ENCODE results near the gene SUPT16H. TPM values are rescaled to one million over a fixed set of nuclear protein-coding genes. Genes with fewer than 3 reads are reported as not detected.

Gene SUPT16H
- polyA plus RNA-seq, 1 experiment: 31.2 TPM

DNA sequence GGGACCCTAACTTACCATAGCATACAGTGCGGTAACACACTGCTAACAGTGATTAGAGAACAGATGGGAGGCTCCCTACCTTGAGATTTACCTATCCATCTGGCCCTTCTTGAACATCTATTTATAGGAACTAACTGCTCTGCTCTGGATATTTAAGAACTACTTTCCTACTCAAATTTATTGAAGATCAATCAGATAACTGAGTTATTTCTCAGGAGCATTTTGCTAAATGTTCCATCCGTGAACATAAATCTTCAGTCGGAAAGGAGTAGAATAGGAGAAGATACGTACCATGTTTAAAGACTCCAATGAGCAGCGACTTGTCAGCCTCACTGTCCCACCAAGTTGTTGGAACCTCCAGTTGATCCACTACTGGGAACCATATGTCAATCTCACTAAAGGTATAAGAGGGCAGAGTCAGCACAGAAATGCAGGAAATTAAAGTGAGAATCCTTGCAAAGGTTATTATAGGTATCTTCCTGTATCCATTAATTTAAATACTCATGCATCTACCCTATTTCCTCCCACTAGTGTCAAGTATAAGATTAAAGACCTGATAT, 15.6 kb upstream of the SUPT16H start:
- H3K27me3 ChIP-seq (ENCODE audit: control insufficient read depth, insufficient read depth, low read length): no peaks in the 10 kb centered on the region
- ChIA-PET CTCF (no interaction called here), POLR2A (no interaction called here)
- TF ChIP-seq, protein P1, sequence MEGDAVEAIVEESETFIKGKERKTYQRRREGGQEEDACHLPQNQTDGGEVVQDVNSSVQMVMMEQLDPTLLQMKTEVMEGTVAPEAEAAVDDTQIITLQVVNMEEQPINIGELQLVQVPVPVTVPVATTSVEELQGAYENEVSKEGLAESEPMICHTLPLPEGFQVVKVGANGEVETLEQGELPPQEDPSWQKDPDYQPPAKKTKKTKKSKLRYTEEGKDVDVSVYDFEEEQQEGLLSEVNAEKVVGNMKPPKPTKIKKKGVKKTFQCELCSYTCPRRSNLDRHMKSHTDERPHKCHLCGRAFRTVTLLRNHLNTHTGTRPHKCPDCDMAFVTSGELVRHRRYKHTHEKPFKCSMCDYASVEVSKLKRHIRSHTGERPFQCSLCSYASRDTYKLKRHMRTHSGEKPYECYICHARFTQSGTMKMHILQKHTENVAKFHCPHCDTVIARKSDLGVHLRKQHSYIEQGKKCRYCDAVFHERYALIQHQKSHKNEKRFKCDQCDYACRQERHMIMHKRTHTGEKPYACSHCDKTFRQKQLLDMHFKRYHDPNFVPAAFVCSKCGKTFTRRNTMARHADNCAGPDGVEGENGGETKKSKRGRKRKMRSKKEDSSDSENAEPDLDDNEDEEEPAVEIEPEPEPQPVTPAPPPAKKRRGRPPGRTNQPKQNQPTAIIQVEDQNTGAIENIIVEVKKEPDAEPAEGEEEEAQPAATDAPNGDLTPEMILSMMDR (IDR thresholded peaks at IDR 0.05; ENCODE audit: insufficient read depth, low read depth, low read length): no peak
- no peak overlapping the region for H3K4me3 ChIP-seq (ENCODE audit: low read depth, low read length)
- DNase-seq (ENCODE audit: low read depth): no peak
- peaks cover 30% of the 10 kb centered on the region for H3K36me3 ChIP-seq (ENCODE audit: control insufficient read depth, insufficient read depth, low read length)

DNA sequence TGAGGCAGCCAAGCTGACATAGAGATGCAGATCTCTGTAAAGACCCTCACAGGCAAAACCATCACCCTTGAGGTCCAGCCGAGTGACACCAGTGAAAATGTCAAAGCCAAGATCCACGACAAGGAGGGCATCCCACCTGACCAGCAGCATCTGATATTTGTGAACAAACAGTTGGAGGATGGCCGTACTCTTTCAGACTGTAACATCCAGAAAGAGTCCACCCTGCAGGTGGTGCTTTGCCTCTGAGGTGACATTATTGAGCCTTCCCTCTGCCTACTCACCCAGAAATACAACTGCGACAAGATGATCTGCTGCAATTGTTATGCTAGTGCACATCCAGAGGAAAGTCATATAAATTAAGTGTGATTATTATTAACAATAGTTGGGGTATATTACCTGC, 15.1 kb upstream of the SUPT16H start:
- POLR2A ChIA-PET: no interaction called here
- CTCF ChIA-PET: no interaction called here
- TF ChIP-seq, protein P1 (IDR thresholded peaks at IDR 0.05; ENCODE audit: insufficient read depth, low read depth, low read length): no peak
- H3K27me3 ChIP-seq (ENCODE audit: control insufficient read depth, insufficient read depth, low read length): no peaks in the 10 kb centered on the region
- H3K36me3 ChIP-seq (ENCODE audit: control insufficient read depth, insufficient read depth, low read length): peaks cover 33% of the 10 kb centered on the region
- H3K4me3 ChIP-seq (ENCODE audit: low read depth, low read length): no peak overlapping the region
- no peak for DNase-seq (ENCODE audit: low read depth)

DNA sequence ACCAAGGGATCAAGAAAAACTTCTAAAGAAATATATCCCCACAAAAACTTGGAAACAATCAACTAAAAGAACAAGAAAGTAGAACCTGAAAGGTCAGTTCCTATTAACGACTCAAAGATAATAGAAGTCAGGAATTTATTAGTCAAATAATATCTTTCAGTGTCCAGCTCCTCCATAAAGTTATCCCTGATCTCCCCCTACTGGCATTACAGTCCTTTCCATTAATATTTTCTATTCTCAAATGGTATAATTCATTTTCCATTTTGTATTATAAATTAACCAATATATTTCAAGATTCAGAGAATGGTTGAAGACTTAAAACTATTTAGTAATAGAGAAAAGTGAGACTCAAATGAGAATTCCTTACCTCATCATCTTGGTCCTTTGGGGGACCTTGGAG, 11.6 kb upstream of the SUPT16H start:
- POLR2A ChIA-PET: no interaction called here

DNA sequence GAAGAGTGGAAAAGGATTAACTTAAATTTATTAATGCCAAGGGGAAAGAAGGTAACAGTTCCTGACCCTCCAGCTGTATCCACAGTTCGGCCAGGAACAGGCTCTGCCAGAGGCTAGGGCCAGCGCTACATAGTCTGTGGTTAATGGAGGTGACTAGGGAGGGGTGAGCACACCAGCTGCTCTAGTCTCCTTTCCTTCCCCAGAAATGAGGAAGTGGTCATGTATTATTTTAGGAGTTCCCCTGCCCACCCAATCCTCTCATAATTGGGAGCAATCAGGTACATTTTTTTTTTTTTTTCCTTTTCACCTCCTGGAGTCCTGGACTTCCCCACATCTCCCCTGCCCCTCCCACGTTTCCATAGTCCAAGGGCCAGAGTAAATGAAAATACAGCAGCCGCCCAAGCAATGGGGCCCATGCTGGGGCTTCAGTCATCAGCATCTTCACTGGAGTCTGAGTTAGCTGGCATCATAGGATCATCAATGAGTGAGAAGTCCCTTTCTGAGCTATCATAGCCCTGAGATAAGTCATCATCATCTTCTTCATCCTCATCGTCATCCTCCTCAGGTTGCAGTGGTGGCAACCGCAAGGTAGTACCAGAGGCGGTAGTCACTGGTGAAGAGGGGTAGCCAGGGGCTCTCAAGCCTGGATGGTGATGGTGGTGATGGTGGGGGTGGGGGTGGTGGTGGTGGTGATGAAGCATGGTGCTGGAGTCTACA, 1.5 kb upstream of the SUPT16H start:
- Histone ChIP-seq H3K4me3 (ENCODE audit: low read depth, low read length) (no peak overlapping the region), H3K27me3 (ENCODE audit: control insufficient read depth, insufficient read depth, low read length) (no peaks in the 10 kb centered on the region), H3K36me3 (ENCODE audit: control insufficient read depth, insufficient read depth, low read length) (peaks cover 7% of the 10 kb centered on the region)
- TF ChIP-seq, protein P1 (IDR thresholded peaks at IDR 0.05; ENCODE audit: insufficient read depth, low read depth, low read length): no peak
- no peak for DNase-seq (ENCODE audit: low read depth)
- ChIA-PET POLR2A (no interaction called here), CTCF (interaction anchor here (0.6 to 1.9 kb wide), 2 partner anchors 24 to 46 kb away, joined by 4 to 7 read pairs; no protein-coding TSS in a partner anchor)

More for the DNA sequence above, 11.6 kb upstream of the SUPT16H start:
- Histone ChIP-seq H3K4me3 (ENCODE audit: low read depth, low read length) (no peak overlapping the region), H3K27me3 (ENCODE audit: control insufficient read depth, insufficient read depth, low read length) (no peaks in the 10 kb centered on the region), H3K36me3 (ENCODE audit: control insufficient read depth, insufficient read depth, low read length) (peaks cover 42% of the 10 kb centered on the region)
- CTCF ChIA-PET: interaction anchor here (0.6 to 1.1 kb wide), 3 partner anchors 11 to 70 kb away, joined by 3 to 4 read pairs (median 3); partner anchors contain the start of gene SUPT16H
- TF ChIP-seq, protein P1 (IDR thresholded peaks at IDR 0.05; ENCODE audit: insufficient read depth, low read depth, low read length): no peak
- no peak for DNase-seq (ENCODE audit: low read depth)

DNA sequence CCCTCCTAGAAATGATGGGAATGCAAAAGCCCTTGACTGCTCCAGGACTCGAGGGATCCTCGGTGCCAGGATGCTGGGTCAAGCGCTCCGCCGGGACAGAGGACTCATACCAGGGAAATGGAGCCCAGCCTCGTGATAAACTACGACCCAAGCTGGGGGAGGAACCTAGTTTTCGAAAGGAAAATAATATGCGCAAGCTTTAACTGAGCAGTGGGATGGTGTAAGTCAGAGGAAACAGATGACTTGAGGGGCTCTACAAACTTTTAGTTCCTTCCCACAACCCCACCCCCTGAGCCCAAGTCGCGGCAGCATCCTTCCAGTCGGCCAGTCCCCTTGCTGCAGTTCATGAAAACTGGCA, 654 bp upstream of the SUPT16H start:
- TF ChIP-seq, protein P1 (IDR thresholded peaks at IDR 0.05; ENCODE audit: insufficient read depth, low read depth, low read length): no peak
- H3K27me3 ChIP-seq (ENCODE audit: control insufficient read depth, insufficient read depth, low read length): no peaks in the 10 kb centered on the region
- DNase-seq (ENCODE audit: low read depth): no peak
- CTCF ChIA-PET: interaction anchor here (0.8 to 1.9 kb wide), 2 partner anchors 11 to 25 kb away, joined by 3 to 7 read pairs; no protein-coding TSS in a partner anchor
- POLR2A ChIA-PET: interaction anchor here (0.6 to 0.7 kb wide), 2 partner anchors 9 to 1239 kb away, joined by 3 to 4 read pairs; no protein-coding TSS in a partner anchor
- H3K36me3 ChIP-seq (ENCODE audit: control insufficient read depth, insufficient read depth, low read length): peaks cover 6% of the 10 kb centered on the region
- H3K4me3 ChIP-seq (ENCODE audit: low read depth, low read length): peak overlapping the region; percentile 65

All from BJ (cell line).